Adipocyte (in vitro differentiated cells): ENCODE measurements around the gene TERB1.

Experiments used
- DNase-seq: peaks from one replicate; pipeline ENCODE4 v3.0.0-alpha.2; 2015; ENCODE audit warnings: low read depth
- H3K27me3 ChIP-seq: replicated peaks from 2 replicates; pipeline ENCODE4 v1.7.0; 2013; ENCODE audit warnings: mild to moderate bottlenecking, low read length, moderate library complexity; ENCODE audit not compliant: control insufficient read depth, insufficient read depth
- H3K36me3 ChIP-seq: 2 replicates; pipeline ENCODE4 v1.7.0; 2013; ENCODE audit warnings: low read length, mild to moderate bottlenecking, moderate library complexity; ENCODE audit not compliant: control insufficient read depth, insufficient read depth, severe bottlenecking
- H3K4me1 ChIP-seq: 2 replicates; pipeline ENCODE4 v1.7.0; 2013; ENCODE audit warnings: mild to moderate bottlenecking, low read length, moderate library complexity; ENCODE audit not compliant: control insufficient read depth, insufficient read depth
- H3K4me3 ChIP-seq: 2 replicates; pipeline ENCODE4 v1.7.0; 2013; ENCODE audit warnings: mild to moderate bottlenecking, low read length, moderate library complexity
- H3K9ac ChIP-seq: 2 replicates; pipeline ENCODE4 v1.7.0; 2013; ENCODE audit warnings: mild to moderate bottlenecking, low read length, moderate library complexity
- H3K9me3 ChIP-seq: 2 replicates; pipeline ENCODE4 v1.7.0; 2013; ENCODE audit warnings: mild to moderate bottlenecking, low read length, moderate library complexity; ENCODE audit not compliant: control insufficient read depth

TERB1 gene

DNA sequence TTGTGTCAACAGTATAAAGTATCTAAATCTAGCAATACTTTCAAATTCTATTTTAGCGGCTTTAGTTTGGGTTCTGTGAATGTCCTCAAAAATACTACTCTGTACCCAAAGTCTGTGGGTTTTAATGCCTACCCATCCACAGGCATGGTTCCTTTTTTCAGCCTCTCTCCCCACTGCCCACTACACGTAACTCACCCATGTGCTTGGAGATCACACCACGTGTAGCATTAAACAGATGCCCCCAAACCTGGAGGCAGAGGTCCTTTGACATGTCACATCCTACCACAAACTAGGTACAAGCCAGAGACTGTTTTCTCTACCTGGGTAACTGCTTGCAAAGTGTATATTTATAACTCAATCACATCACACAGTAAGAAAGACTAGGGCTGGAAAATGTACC, 55.3 kb downstream of the TERB1 start:
- Histone ChIP-seq H3K9ac (no peak overlapping the region), H3K4me3 (no peak overlapping the region), H3K27me3 (no peaks in the 10 kb centered on the region), H3K36me3 (peaks cover 66% of the 10 kb centered on the region), H3K9me3 (no peaks in the 10 kb centered on the region), H3K4me1 (peaks cover 28% of the 10 kb centered on the region)
- DNase-seq = no peak

DNA sequence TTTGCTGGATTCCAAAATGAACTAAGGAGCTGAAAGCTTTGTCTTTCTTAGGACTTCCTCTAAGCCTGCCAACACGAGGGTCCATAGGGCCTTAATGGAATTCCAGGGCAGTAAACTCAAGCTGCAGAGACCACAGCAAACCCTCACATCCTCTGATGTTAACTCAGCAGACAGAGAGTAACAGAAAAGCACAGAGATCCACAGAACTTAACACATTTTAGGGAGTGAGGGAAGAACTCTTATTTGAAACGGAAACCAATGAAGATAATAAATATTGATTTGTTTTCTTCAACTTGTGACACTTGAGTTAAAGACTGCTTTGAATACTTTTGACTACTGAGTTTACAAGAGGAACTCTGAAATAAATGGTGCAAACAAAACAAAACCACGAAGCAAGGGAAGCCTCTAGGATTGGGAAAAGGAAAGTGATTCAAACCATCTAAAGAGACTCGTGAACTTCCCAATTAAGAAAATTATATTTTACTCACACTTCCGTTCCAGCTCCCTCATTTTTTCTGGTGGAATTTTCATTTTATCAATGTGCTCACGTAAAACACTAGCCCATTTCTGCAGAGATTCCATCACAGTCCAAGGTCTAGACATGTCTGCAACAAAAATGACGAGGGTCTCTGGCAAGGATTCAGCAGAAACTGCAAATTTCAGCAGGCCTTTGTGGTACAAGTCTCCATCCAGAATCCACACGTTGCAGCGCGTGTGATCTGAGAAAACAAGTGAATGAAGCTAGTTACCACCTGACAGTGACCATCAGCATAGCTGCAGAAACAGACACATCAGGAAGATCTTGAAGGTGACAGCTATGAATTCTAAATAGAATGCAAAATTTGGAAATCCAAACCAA, 59.2 kb downstream of the TERB1 start:
- no peak for DNase-seq
- Histone ChIP-seq H3K9me3 (no peaks in the 10 kb centered on the region), H3K4me1 (peaks cover 29% of the 10 kb centered on the region), H3K9ac (peak overlapping the region; percentile 74), H3K36me3 (peaks cover 73% of the 10 kb centered on the region), H3K27me3 (no peaks in the 10 kb centered on the region), H3K4me3 (peak overlapping the region; percentile 38)

DNA sequence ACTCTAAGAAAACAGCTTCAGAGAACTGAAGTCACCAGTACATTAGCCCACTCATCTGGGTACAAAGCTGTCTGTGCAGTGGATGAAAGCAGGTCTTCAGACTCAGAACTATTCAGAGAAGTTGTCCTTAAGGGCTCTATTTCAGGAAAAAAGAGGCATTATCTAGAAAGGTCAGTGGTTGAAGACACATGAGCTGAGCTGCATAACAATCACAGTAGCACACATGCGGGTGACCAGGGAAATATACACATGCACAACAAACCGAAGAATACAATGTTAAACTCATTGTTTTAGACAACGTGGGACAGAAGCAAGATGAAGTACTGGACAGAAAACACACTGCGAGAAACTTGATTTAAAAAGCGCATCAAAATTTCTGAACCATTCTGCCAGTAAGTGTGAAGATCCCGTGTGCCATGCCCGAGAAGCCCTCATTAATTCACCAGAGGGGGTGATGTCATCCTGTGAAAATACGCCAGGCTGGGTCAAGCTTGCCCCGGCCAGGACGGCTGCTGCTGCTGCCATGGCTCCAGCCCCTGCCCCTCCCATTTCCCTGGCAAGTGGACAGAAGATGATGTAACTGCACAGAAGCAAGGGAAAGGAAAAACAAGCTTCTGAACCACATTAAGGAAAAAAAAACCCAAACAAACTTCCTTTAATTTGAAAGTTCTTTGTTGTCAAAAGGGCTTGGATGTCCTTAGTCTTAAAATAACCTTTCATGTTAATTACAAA, 60.0 kb downstream of the TERB1 start:
- Histone ChIP-seq H3K9me3 (no peaks in the 10 kb centered on the region), H3K36me3 (peaks cover 75% of the 10 kb centered on the region), H3K4me3 (peak overlapping the region; percentile 38), H3K27me3 (no peaks in the 10 kb centered on the region), H3K9ac (peak overlapping the region; percentile 74), H3K4me1 (peaks cover 31% of the 10 kb centered on the region)
- peak; percentile 96 for DNase-seq

DNA sequence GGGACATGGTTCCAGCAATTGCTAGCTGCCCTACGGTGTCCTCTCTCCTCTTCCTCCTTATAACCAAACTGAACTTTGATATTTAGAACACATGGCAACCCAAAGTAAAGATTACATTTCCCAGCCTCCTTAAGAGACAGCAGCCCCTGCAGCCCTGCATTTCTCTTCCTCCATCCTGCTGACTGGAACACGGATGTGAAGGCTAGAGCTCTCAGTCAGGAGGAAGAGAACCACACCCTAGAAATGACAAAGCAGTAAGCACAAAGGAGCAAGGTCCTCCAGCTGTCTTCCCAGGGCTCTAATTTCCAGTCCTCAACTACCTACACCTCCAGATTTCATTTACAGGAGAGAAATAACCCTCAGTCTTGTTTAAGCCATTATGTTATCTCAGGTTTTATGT, 60.9 kb downstream of the TERB1 start:
- Histone ChIP-seq H3K9me3 (no peaks in the 10 kb centered on the region), H3K27me3 (no peaks in the 10 kb centered on the region), H3K4me1 (peaks cover 37% of the 10 kb centered on the region), H3K9ac (peak overlapping the region; percentile 64), H3K36me3 (peaks cover 77% of the 10 kb centered on the region), H3K4me3 (no peak overlapping the region)
- DNase-seq = peak; percentile 46

DNA sequence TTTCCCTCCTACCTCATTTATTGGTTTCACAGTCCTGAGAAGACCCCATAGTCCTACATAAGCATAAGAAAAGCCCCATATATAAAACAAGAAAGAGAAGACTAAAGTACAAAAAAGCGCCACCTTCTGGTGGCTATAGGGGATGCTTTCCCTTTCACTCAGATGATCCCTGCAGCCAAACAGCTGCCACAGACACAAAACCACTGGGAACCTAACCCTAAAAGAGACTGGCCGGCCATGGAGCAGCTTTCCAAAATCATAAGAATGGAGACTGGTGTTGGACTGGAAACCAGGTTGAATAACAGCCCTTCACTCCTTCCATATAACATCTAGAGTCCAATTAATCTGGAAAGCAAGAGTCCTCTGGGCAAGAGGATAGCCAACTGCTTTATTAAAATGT, 61.4 kb downstream of the TERB1 start:
- Histone ChIP-seq H3K4me1 (peaks cover 37% of the 10 kb centered on the region), H3K9me3 (no peaks in the 10 kb centered on the region), H3K36me3 (peaks cover 79% of the 10 kb centered on the region), H3K27me3 (no peaks in the 10 kb centered on the region), H3K4me3 (no peak overlapping the region), H3K9ac (peak overlapping the region; percentile 64)
- DNase-seq = peak; percentile 78

DNA sequence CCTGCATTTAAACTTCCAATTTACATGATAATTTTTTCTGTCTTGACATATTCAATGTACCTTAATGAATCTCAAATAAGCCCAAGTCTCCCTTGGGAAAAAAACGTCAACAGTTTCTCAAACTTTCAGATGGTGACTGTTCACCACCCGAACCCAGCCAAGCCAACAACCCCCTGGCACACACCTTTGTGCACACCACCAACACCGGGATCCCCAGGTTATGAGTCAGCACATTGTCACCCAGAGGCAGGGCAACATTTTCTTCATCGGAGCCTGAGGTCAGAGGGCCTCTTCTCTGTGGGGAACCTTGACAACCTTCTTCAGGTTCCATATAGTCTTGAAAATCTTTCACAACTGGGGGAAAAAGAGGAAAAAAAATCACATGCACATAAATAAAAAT, 65.5 kb downstream of the TERB1 start:
- no peak overlapping the region for H3K4me3 ChIP-seq
- H3K27me3 ChIP-seq = no peaks in the 10 kb centered on the region
- peaks cover 85% of the 10 kb centered on the region for H3K36me3 ChIP-seq
- no peaks in the 10 kb centered on the region for H3K9me3 ChIP-seq
- peaks cover 21% of the 10 kb centered on the region for H3K4me1 ChIP-seq
- no peak overlapping the region for H3K9ac ChIP-seq
- DNase-seq = no peak

DNA sequence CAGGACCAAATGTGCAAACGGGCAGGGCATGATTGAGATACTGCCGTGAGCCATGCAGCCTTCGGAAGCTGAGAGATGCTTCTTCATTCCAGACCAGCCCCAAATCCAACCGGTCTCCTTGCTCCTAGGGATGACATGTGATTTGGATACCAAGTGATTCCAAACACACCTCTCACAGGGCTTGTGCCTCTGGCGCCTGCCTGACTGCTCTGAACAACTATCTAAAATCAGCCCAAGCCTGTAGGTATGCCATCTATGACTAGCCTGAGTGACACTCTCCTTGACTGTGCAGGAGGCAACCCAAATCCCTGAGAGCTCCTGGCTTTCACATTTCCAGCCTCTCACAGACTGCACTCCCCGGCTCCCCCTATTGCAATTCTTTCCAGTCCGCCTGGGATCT, 70.3 kb downstream of the TERB1 start:
- no peak overlapping the region for H3K4me3 ChIP-seq
- no peak overlapping the region for H3K9ac ChIP-seq
- peaks cover 12% of the 10 kb centered on the region for H3K4me1 ChIP-seq
- H3K9me3 ChIP-seq = no peaks in the 10 kb centered on the region
- no peaks in the 10 kb centered on the region for H3K27me3 ChIP-seq
- DNase-seq = no peak
- peaks cover 90% of the 10 kb centered on the region for H3K36me3 ChIP-seq

DNA sequence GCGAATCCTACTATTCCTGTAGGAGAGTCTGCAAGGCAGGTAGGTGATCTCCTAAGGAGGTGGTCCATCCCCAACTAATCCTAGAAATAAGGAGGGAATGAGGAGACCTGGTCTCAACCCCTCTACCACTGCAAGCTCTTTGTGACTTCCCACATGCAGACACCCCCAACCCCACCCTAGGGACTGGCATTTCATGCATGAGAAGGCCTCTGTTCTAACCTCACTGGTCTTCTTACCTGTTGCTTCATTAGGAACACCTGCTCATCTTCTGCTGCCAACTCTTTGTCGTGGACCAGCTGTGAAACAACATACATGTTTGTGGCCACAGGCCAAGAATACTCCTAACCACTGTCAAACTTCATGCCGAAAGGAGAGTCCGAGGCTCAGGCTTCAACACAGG, 72.6 kb downstream of the TERB1 start:
- no peak overlapping the region for H3K9ac ChIP-seq
- H3K9me3 ChIP-seq = no peaks in the 10 kb centered on the region
- H3K27me3 ChIP-seq = no peaks in the 10 kb centered on the region
- no peak overlapping the region for H3K4me3 ChIP-seq
- DNase-seq = no peak
- peaks cover 91% of the 10 kb centered on the region for H3K36me3 ChIP-seq
- H3K4me1 ChIP-seq = peaks cover 8% of the 10 kb centered on the region

DNA sequence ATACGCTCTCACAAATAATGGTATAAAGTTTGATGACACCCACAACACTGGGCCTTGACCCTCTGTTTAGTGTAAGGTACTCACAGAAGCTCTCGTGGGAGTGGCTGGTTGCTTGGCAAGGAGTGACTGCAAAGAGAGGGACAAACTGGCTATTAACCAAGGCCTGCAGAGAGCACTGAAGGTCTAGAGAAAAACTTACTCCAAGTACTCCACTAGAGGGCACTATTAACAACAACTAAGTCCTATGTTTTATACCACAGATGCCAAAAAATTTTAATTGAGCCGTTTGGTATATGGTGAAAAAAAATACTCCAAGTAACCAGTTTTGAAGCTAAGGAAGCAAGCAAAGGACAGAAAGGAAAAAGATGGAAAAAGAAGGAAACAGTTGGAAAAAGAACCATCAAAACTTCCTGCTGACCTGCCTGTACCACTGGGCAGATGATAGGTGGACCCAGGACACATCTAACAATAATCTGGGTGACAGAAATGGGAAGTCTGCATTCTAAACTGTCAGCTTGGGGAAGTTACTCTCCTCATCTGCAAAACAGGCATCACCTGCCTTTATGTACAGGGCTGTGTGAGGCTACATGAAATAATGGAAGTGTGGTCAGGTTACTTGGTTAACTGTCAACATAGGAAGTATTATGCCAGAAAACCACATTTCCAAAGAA, 73.1 kb downstream of the TERB1 start:
- Histone ChIP-seq H3K36me3 (peaks cover 91% of the 10 kb centered on the region), H3K9ac (peak overlapping the region; percentile 16), H3K27me3 (no peaks in the 10 kb centered on the region), H3K4me1 (peaks cover 8% of the 10 kb centered on the region), H3K9me3 (no peaks in the 10 kb centered on the region), H3K4me3 (no peak overlapping the region)
- peak; percentile 87 for DNase-seq

DNA sequence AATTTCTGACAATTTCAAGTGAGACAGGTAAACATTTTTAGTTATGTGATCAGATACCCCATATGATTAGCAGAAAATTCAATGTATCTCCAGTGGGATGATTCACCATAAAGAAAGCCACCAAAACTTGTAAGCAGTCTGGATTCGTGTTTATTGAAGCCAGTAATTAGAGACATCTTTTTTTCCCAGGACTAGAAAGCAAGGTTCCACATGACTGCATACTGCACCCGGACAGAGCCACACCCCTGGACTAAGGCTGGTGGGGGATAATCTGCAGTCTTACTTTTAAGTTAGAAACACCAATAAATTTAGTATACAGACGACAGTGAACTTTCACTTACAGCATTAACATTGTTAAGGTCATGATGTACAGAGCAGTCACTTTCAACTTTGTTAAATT, 80.6 kb downstream of the TERB1 start:
- H3K9me3 ChIP-seq = no peaks in the 10 kb centered on the region
- no peaks in the 10 kb centered on the region for H3K4me1 ChIP-seq
- H3K9ac ChIP-seq = no peak overlapping the region
- peak; percentile 76 for DNase-seq
- H3K36me3 ChIP-seq = peaks cover 46% of the 10 kb centered on the region
- H3K4me3 ChIP-seq = no peak overlapping the region
- no peaks in the 10 kb centered on the region for H3K27me3 ChIP-seq

DNA sequence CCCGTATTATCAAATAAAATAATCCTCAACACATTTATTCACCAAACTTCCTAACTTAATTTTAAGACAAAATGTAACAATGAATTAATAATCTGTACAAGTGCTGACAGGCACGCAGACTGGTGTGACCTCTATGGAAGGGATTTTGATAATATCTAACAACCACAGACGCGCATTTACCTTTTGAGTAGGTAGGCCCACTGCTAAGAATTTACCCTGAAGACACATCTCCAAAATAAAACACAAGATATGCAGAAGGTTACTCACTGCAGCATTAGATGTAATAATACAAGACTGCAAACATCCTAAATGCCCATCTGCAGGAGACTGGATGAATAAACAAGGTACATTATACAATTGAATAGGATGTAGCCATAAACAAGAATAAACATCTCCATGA, 82.1 kb downstream of the TERB1 start:
- no peaks in the 10 kb centered on the region for H3K4me1 ChIP-seq
- H3K27me3 ChIP-seq = no peaks in the 10 kb centered on the region
- H3K9ac ChIP-seq = no peak overlapping the region
- no peak overlapping the region for H3K4me3 ChIP-seq
- peaks cover 30% of the 10 kb centered on the region for H3K36me3 ChIP-seq
- no peaks in the 10 kb centered on the region for H3K9me3 ChIP-seq
- DNase-seq = no peak
